ENCODE measurements around the gene EPN2.
"Not testable (repeated sequence)": the region's sequence is repeated elsewhere in the genome, so short reads cannot be mapped to it uniquely, and the experiment has no call there.

EPN2 gene

GRCh38 chr17:19269641-19270040 lies 32.5 kb downstream of the EPN2 start:
- DNase-seq: no peak

GRCh38 chr17:19270347-19270703 lies 33.2 kb downstream of the EPN2 start:
- no peak for DNase-seq

GRCh38 chr17:19270704-19271611 lies 33.8 kb downstream of the EPN2 start:
- DNase-seq: no peak

GRCh38 chr17:19271780-19272357 lies 34.7 kb downstream of the EPN2 start:
- DNase-seq: no peak

GRCh38 chr17:19273731-19274130 lies 36.6 kb downstream of the EPN2 start:
- DNase-seq: no peak

GRCh38 chr17:19274893-19275292 lies 37.7 kb downstream of the EPN2 start:
- DNase-seq: peak; percentile 28

GRCh38 chr17:19275457-19276127 lies 38.4 kb downstream of the EPN2 start:
- DNase-seq: peak; percentile 23

- not testable (repeated sequence) for DNase-seq
Measured at GRCh38 chr17:19278284-19278683, 41.1 kb downstream of the EPN2 start.

GRCh38 chr17:19278729-19279128 lies 41.6 kb downstream of the EPN2 start:
- DNase-seq: no peak

- no peak for DNase-seq
Measured at GRCh38 chr17:19281161-19281560, 44.0 kb downstream of the EPN2 start.

GRCh38 chr17:19284005-19284959 lies 47.1 kb downstream of the EPN2 start:
- no peak for DNase-seq

- no peak for DNase-seq
Measured at GRCh38 chr17:19285213-19285900, 48.2 kb downstream of the EPN2 start.

- no peak for DNase-seq
Measured at GRCh38 chr17:19286751-19287341, 49.7 kb downstream of the EPN2 start.

- DNase-seq: no peak
Measured at GRCh38 chr17:19287651-19288050, 50.5 kb downstream of the EPN2 start.

GRCh38 chr17:19288453-19288852 lies 51.3 kb downstream of the EPN2 start:
- peak; percentile 38 for DNase-seq

GRCh38 chr17:19290066-19290705 lies 53.0 kb downstream of the EPN2 start:
- DNase-seq: no peak

GRCh38 chr17:19291646-19292376 lies 54.6 kb downstream of the EPN2 start:
- no peak for DNase-seq

- DNase-seq: no peak
Measured at GRCh38 chr17:19292377-19292711, 55.2 kb downstream of the EPN2 start.

- DNase-seq: no peak
Measured at GRCh38 chr17:19294443-19294842, 57.3 kb downstream of the EPN2 start.

- DNase-seq: no peak
Measured at GRCh38 chr17:19295473-19296135, 58.4 kb downstream of the EPN2 start.
